HepG2 (cell line): Measurements from ENCODE around the gene BCLAF1. TPM values are rescaled to one million over a fixed set of nuclear protein-coding genes. Genes with fewer than 3 reads are reported as not detected.

Source experiments
- ATAC-seq: fragments of 200-7000 bp; cut with Tn5 transposase; 3 replicates; pipeline ENCODE4 v1.9.1; 2020; ENCODE audit warnings: mild to moderate bottlenecking, moderate library complexity
- BruUV-seq: library from RNA; stranded (reverse); fragments of 400-500 nt; replicated peaks from 2 replicates; lab custom pipeline; 2021; lab: Mats Ljungman, UMichigan
- CTCF ChIA-PET: fragments of 300-600 bp; formaldehyde crosslinking; extraction: SDS; loops from one replicate; lab custom pipeline; 2021; ENCODE audit warnings: low total read pairs, inconsistent platforms, low intra/inter-chr PET ratio; lab: Yijun Ruan, JAX
- POLR2A ChIA-PET: fragments of 350-600 bp; sonication (Branson Sonifier 250); formaldehyde crosslinking; loops from one replicate; lab custom pipeline; 2020; ENCODE audit warnings: antibody characterized with exemption, inconsistent platforms; lab: Yijun Ruan, JAX
- DNase-seq: peaks from one replicate; pipeline ENCODE4 v3.0.0-alpha.2; 2015; ENCODE audit warnings: low spot score
- FAIRE-seq: peaks from 3 replicates; lab custom pipeline; 2011; peaks lifted over from hg19 to GRCh38; lab: Jason Lieb, UNC
- H2AFZ ChIP-seq: one replicate; pipeline ENCODE4 v1.6.1; 2011; ENCODE audit warnings: low read length, inconsistent platforms
- H3K27ac ChIP-seq: fragments of 300-600 bp; 3 replicates; pipeline ENCODE4 v1.8.0; 2011; ENCODE audit warnings: mixed run types, mild to moderate bottlenecking, mixed read lengths, low read length, inconsistent platforms; ENCODE audit not compliant: insufficient read depth; ENCODE audit errors: extremely low read length
- H3K27me3 ChIP-seq, 2 experiments: fragments of 200-600 bp in 1 of 2; 2 replicates in 1 of 2; 3 replicates in 1 of 2; pipeline versions ENCODE4 v1.6.0 to v1.8.0; 2011; ENCODE audit warnings: low read length in 2 of 2, mild to moderate bottlenecking in 2 of 2, moderate library complexity in 2 of 2, inconsistent platforms in 1 of 2; ENCODE audit not compliant: insufficient read depth in 2 of 2, control insufficient read depth in 1 of 2
- H3K36me3 ChIP-seq, 2 experiments: fragments of 200-600 bp in 1 of 2; replicated peaks in 1 of 2; 2 replicates in 1 of 2; 3 replicates in 1 of 2; pipeline versions ENCODE4 v1.5.1 to v1.8.0; 2011; ENCODE audit warnings: low read length in 2 of 2, inconsistent platforms in 1 of 2; ENCODE audit not compliant: insufficient read depth in 2 of 2, control insufficient read depth in 1 of 2
- H3K4me1 ChIP-seq: 2 replicates; pipeline ENCODE4 v1.5.1; 2012; ENCODE audit warnings: low read length, inconsistent platforms; ENCODE audit not compliant: insufficient read depth
- H3K4me2 ChIP-seq: 2 replicates; pipeline ENCODE4 v1.6.0; 2011; ENCODE audit warnings: low read depth, low read length, inconsistent platforms
- H3K4me3 ChIP-seq, 3 experiments: fragments of 200-600 bp in 1 of 3; sonication (generic), shearing (Covaris generic) in 1 of 3; replicated peaks in 1 of 3; 2 replicates each; pipeline ENCODE4 v1.5.1; 2011 to 2016; ENCODE audit warnings: low read length in 3 of 3, inconsistent platforms in 2 of 3, low read depth in 2 of 3, mild to moderate bottlenecking in 2 of 3, control low read depth in 1 of 3, mixed read lengths in 1 of 3; ENCODE audit not compliant: insufficient read depth in 1 of 3
- H3K79me2 ChIP-seq: one replicate; pipeline ENCODE4 v1.6.1; 2011; ENCODE audit warnings: low read length, inconsistent platforms; ENCODE audit not compliant: insufficient read depth
- H3K9ac ChIP-seq: 2 replicates; pipeline ENCODE4 v1.6.0; 2011; ENCODE audit warnings: mild to moderate bottlenecking, low read depth, low read length, inconsistent platforms; ENCODE audit not compliant: insufficient read depth
- H3K9me3 ChIP-seq: 2 replicates; pipeline ENCODE4 v1.5.1; 2012; ENCODE audit warnings: mild to moderate bottlenecking, low read length
- H4K20me1 ChIP-seq: 2 replicates; pipeline ENCODE4 v1.6.0; 2011; ENCODE audit warnings: inconsistent platforms, mild to moderate bottlenecking, low read length, moderate library complexity; ENCODE audit not compliant: insufficient read depth
- FOXC1 ChIP-seq: sonication (generic); formaldehyde crosslinking; IDR thresholded peaks from 2 replicates; pipeline ENCODE4 v1.8.0; 2022; ENCODE audit warnings: mild to moderate bottlenecking, missing genetic modification reagents, borderline replicate concordance
- KLF6 ChIP-seq: IDR thresholded peaks from 2 replicates; pipeline ENCODE4 v1.8.0; 2016; ENCODE audit warnings: missing biosample characterization, missing genetic modification reagents
- MBD4 ChIP-seq: IDR thresholded peaks from 2 replicates; pipeline ENCODE4 v1.6.1; 2012; ENCODE audit warnings: low read length, inconsistent platforms, borderline replicate concordance
- MBNL3 ChIP-seq: fragments of 250-450 bp; sonication (Bioruptor Pico); conservative IDR thresholded peaks from 2 replicates; pipeline ENCODE4 v1.8.0; 2022; ENCODE audit warnings: mild to moderate bottlenecking, inconsistent platforms
- RBM22 ChIP-seq: fragments of 200-400 bp; formaldehyde crosslinking; optimal IDR thresholded peaks from 2 replicates; pipeline ENCODE3; 2017; ENCODE audit warnings: mild to moderate bottlenecking, low read length, moderate library complexity
- ZFP90 ChIP-seq: sonication (generic); formaldehyde crosslinking; IDR thresholded peaks from 2 replicates; pipeline ENCODE4 v1.8.0; 2022; ENCODE audit warnings: missing genetic modification reagents, mild to moderate bottlenecking, inconsistent platforms, borderline replicate concordance
- ZNF329 ChIP-seq: sonication (generic); formaldehyde crosslinking; IDR thresholded peaks from 2 replicates; pipeline ENCODE4 v1.9.0; 2021; ENCODE audit warnings: low read depth, mild to moderate bottlenecking, missing genetic modification reagents
- ZNF557 ChIP-seq: sonication (generic); formaldehyde crosslinking; IDR thresholded peaks from 2 replicates; pipeline ENCODE4 v1.4.0; 2020; ENCODE audit warnings: missing genetic modification reagents
- WGBS: methylation state at CpG from one replicate; pipeline ENCODE4 v1.1.6; 2017; ENCODE audit warnings: low lambda C conversion rate; 5-methylcytosine and 5-hydroxymethylcytosine counted together
- in situ Hi-C: cut with HindIII; loops from 2 replicates; pipeline ENCODE4 v1.10.0; 2017; ENCODE audit warnings: low pct_unique_long_range_greater_than_20kb; ENCODE audit not compliant: extremely low pct_ligation_motif_present
- intact Hi-C: fragments of 100-400 bp; cut with micrococcal nuclease; formaldehyde crosslinking; loops from one replicate; pipeline ENCODE4 v1.10.0; 2022; ENCODE audit not compliant: unreplicated experiment
- polyA plus RNA-seq, 8 experiments: library from polyadenylated mRNA; depleted of rRNA in 3 of 8; stranded (reverse) in 7 of 8; unstranded in 1 of 8; fragments of >200 nt; fragmentation: Illumina TruSeq in 4 of 8; extraction: Trizol in 4 of 8; gene quantifications; 2 replicates each; pipeline versions ENCODE4 v1.2.1 to v1.2.3, GENCODE V29; 2011 to 2016; ENCODE audit warnings: low read depth in 4 of 8, missing spikeins in 1 of 8, mixed read lengths in 1 of 8; ENCODE audit not compliant: insufficient read depth in 1 of 8
- total RNA-seq, 5 experiments: library from RNA; depleted of rRNA; stranded (reverse); fragments of >200 nt; fragmentation: Illumina TruSeq; extraction: Trizol; gene quantifications; 2 replicates each; pipeline ENCODE4 v1.2.3, GENCODE V29; 2016; ENCODE audit warnings: low read depth in 1 of 5
- TF ChIP-seq, protein P1 (sequence below): sonication (generic); formaldehyde crosslinking; IDR thresholded peaks from 2 replicates; pipeline ENCODE4 v1.5.1; 2020; ENCODE audit warnings: mild to moderate bottlenecking, moderate library complexity, missing genetic modification reagents

Gene BCLAF1
- total and polyA plus RNA-seq, 2 of the 13 experiments (the other 11 are each of a cell fraction or from before 2014, with no cell fraction given): 55.3 to 292 TPM

DNA sequence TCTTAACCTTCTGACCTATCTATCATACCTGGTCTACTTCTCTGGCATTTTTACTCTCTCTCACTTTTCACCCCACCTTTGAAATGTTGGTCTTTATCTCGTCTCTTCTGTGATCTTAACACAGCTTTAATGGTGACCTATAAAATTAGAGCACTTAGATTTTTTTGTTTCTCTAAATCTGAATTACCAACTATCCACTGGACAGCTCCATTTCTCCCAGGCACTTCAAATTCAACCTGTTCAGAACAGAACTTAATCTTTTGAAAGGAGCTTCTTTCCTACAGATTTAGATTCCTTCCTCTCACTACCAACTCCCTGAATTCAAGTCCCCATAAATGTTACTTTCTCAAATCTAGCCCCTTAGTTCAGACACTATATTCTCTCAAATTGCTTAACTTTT lies 24.5 kb downstream of the BCLAF1 start (continued):
- TF ChIP-seq, protein P1, sequence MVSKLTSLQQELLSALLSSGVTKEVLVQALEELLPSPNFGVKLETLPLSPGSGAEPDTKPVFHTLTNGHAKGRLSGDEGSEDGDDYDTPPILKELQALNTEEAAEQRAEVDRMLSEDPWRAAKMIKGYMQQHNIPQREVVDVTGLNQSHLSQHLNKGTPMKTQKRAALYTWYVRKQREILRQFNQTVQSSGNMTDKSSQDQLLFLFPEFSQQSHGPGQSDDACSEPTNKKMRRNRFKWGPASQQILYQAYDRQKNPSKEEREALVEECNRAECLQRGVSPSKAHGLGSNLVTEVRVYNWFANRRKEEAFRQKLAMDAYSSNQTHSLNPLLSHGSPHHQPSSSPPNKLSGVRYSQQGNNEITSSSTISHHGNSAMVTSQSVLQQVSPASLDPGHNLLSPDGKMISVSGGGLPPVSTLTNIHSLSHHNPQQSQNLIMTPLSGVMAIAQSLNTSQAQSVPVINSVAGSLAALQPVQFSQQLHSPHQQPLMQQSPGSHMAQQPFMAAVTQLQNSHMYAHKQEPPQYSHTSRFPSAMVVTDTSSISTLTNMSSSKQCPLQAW (CRISPR knock-in tag): no peak
- TF ChIP-seq MBNL3 (no peak), ZFP90 (CRISPR knock-in tag) (no peak), KLF6 (CRISPR knock-in tag) (no peak), MBD4 (no peak), ZNF557 (CRISPR knock-in tag) (no peak)

DNA sequence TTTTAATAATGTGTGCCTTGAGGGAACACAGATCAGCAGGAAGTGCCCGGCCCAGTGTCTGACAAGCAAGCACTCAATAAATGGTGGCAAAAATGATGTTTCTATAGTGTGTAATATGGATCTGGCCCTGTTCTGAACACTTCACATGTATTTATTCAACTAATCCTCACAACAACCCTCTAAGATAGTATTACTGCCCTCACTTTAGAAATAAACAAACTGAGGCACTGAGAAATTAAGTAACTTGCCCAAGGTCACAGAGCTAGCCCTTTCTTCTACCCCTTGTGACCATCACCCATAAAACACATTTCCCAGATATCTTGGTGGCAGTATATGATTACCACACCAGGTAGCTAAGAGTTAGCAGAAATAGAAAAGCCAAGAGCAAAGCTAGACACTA lies 26.7 kb downstream of the BCLAF1 start:
- Histone ChIP-seq H3K4me2 (no peak overlapping the region), H3K4me1 (no peaks in the 10 kb centered on the region), H3K4me3 (no peak overlapping the region), H3K27ac (no peak overlapping the region), H4K20me1 (peaks cover 8% of the 10 kb centered on the region), H3K9ac (no peak overlapping the region), H3K79me2 (peaks cover 20% of the 10 kb centered on the region), H3K9me3 (no peaks in the 10 kb centered on the region), H3K27me3 (no peaks in the 10 kb centered on the region), H3K36me3 (peaks cover 22 to 96% of the 10 kb centered on the region in 2 experiments), H2AFZ (no peak overlapping the region)
- ChIA-PET CTCF (no interaction called here), POLR2A (interaction anchor here (1.7 kb wide), 2 partner anchors 12 to 27 kb away, joined by 8 to 9 read pairs; partner anchors contain the start of genes BCLAF1 and MTFR2)
- ATAC-seq: peak; percentile 17; the same call in 2 of the 3 replicates
- in situ Hi-C loops: no loop called here
- no peak for FAIRE-seq
- WGBS: 100% methylated on average over 1 of the region's 1 CpG
- TF ChIP-seq FOXC1 (CRISPR knock-in tag) (no peak), ZNF329 (CRISPR knock-in tag) (no peak), RBM22 (peak; percentile 91)
- intact Hi-C loops: no loop called here
- no peak for DNase-seq
- no TSS peak for BruUV-seq
